HG03025 (cell line): ENCODE data around the gene HMX3.

Experiments
- ATAC-seq: cut with Tn5 transposase; IDR thresholded peaks from one replicate; pipeline ENCODE4 v1.9.1; 2021; ENCODE audit warnings: mild to moderate bottlenecking, moderate library complexity; ENCODE audit not compliant: unreplicated experiment, low FRiP score

HMX3 gene

GRCh38 chr10:123135415-123136141, at the start of gene HMX3:
Gene HMX3, plus strand, starts transcription at chr10:123135970. Its CDS starts 81 bp downstream, at chr10:123136051.
- ATAC-seq = no peak

DNA sequence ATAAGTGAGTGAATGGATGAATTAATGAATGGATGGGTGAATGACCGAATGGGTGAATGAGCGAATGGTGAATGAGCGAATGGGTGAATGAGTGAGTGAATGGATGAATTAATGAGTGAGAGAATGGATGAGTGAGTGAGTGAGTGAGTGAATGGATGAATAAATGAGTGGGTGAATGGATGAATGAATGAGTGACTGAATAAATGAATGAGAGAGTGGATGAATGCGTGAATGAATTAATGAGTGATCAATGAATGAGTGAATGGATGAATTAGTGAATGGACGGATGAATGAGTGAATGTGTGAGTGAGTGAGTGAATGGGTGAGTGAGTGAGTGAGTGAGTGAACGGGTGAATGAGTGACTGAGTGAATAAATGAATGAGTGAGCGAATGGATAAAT, 49.5 kb upstream of the HMX3 start:
- ATAC-seq = no peak

DNA sequence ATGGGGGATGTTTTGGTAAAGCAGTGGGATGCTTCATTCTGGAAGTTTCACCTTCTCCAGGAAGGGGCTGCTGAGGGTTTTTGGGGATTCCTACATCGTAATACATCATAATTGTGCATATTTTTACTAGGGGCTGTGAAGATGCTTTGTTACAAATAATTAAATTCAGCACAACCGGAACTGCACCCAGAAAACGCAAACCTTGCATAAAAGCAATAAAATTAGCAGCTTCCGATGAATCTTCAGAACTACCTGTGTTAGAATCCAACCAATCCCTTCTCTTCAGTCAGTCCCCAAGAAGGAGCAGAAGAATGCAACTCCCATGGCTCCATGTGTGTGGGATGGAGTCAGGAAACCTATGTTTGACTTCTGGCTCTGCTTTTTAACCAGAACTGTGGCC, 48.4 kb upstream of the HMX3 start:
- ATAC-seq = no peak

- ATAC-seq = no peak
Observed at GRCh38 chr10:123087786-123088185, 48.0 kb upstream of the HMX3 start.

DNA sequence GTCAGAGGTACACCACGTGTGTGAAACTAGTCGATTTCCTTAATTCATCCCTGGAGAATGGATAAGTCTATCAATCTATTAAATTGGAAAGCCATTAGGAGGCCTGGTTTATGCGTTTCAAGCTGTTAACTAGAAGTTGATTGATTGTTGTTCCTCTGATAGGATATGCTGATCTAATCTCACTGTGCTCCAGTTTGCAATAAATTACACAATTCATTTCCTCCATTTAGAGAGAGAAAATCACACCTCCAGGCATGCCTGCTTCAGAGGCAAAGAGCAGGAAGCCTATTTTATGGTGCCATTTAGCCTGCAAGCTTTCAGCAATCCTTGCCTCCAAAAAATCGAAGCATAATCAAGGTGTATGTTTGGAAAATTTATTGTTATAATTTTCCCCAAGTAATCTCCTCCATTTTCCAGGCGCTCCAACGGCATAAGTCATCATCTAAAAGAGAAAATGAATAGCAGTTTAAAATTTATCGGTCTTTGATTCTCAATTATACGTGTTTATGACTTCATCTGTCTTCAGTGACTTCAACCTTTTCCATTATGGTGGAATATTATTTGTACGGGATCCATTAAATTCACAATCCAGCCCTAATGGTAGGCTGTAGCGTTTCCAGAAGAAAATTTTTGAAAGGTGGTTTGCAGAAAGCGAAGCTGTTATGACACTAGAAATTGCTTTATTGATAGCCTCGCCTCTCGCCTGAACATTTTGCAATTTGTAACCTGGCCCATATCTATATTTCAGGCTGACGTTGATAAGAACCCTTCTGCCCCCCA, 42.9 kb upstream of the HMX3 start:
- ATAC-seq = no peak

DNA sequence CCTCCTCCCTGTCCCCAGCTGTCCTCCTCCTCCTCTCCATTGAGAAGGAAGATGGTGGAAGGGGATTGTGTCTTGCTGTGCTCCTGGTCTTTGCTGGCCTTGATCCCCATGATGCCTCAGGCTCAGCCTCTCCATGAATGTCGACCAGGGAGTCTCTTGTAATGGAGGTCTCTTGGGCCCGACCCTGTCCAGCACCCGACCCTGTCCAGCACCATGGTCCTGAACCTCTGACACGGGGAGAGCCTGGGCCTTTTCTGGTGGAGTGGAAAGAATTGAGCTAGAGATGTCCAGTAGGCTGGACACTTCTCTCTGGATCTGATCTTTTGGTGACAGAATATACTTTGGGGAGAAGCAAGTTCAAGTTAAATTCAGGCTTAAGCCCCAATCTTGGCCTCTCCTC, 42.3 kb upstream of the HMX3 start:
- no peak for ATAC-seq

DNA sequence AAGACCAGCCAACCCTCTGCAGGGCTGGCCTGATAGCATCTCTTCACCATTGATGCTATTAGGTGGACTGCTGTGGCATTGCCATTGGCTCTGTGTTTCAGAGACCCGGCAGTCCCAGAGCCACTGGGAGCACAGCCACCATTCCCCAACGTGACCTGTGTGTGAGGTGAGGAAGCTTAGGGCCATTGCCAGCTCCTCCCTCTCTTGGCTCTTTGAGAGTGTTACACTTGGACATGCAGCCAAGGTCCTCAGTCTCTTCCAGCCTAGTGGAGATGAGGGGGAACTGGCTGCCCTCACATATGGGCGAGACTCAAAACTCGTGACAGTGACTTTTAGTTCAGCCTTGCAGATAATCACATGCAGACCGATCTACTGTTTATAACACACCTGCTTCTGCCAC, 39.3 kb upstream of the HMX3 start:
- no peak for ATAC-seq

DNA sequence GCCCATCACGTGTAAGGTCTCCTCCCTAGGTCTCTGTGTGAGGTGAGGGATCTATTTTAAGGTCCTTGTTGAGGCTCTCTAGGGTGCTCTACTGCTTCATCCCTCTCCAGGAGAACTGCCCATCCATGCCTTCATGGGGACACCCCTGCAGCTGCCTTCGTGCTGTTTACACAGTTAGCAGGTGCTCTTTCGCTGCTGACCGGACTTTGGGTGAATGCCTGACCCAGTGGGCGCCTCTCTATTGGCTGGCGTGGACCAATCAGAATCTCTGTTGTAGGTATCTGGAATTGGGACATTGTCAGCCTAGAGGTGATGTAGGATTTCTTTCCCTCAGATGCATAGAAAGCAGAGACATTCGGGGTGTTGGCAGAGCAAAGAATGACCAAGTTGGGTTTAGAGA, 38.7 kb upstream of the HMX3 start:
- no peak for ATAC-seq

DNA sequence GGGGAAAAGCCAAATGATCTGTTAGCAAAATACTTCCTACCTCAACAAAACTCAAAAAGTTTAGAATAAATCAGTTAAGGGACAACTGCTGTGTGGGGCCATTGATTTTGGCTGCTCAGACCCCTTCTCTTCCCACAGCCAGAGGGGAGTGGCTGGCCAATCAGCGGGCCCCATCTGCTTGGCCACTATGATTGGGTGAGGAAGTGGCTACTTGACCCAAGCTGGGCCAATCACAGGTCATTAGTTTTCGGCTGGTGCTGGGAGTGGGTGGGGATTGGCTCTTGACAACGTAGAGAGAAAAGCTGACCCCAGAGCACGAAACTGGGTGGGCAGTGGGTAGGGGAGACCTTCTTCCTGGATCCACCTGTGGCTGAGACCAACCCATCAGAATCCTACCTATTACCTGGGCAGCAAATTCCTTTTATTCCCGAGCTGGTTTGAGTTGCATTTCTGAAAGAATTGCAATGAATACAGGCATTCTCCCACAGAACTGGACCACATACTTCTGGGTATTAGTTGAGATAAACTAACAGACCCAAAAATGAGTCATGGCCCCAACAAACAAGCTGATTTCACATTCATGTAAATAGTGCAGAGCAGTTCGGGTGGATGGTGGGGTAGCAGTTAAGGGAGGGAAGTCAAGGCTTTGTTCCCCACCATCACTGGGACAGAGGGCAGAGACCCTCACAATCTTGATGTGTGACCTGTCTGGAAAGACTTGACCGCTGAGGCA, 35.6 kb upstream of the HMX3 start:
- ATAC-seq = no peak

DNA sequence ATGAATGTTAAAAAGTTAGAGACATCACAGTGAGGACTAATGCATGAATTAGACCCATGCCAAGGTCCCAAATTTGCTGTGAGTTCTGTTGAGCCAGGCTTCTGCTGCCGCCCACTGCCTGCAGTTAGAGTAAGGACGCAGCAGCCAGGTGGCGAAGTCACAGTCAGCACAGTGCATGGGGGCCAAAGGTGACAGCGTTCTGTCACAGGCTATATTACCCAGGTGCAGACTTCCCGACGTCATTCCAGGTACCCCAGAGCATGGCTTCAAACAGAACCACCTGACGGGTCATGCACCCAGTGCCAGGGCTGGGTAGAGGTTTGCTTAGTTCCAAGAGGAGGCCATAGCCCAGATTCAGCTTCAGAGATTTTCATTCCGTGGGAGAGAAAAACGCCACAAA, 33.9 kb upstream of the HMX3 start:
- no peak for ATAC-seq

DNA sequence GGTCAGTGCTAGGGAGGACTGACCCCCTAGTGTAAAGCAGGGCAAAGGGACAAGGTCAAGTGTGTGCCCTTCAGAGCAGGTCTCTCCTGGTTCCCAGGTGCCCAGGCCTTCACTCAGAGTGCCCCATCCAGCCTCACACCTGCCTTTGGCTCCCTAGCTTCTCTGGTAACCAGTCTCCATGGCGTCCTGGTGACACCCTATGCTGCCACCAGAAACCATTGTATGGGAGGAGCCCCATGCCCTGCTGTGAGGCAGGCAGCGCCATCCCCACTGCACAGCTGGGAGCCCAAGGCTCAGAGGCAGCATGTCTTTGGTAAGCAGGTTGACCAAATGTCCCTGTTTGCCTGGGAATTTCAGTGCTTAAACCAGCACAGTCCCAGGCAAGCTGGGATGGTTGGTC, 33.1 kb upstream of the HMX3 start:
- ATAC-seq = no peak

- ATAC-seq = no peak
Observed at GRCh38 chr10:123103944-123104343, 31.8 kb upstream of the HMX3 start.

DNA sequence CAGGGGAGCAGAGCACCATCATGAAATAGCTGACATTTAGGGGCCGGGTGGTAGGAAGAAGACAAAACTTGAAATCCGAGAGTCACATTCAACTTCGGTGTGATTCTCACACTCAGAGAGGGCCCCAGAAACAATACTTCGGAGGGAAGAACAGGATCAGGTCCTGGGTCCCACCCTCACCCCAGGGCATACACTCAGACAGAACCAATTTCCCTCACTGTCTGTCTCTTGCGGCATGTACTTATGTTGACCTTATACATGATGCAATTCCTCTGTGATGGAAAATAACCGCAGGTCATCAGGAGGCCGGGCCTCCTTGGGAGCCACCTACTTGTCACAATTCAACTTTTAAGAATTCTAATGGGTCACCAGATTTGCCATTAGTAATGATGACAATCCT, 26.3 kb upstream of the HMX3 start:
- no peak for ATAC-seq

- no peak for ATAC-seq
Observed at GRCh38 chr10:123117644-123118417, 17.9 kb upstream of the HMX3 start.

- ATAC-seq = no peak
Observed at GRCh38 chr10:123119081-123119480, 16.7 kb upstream of the HMX3 start.

DNA sequence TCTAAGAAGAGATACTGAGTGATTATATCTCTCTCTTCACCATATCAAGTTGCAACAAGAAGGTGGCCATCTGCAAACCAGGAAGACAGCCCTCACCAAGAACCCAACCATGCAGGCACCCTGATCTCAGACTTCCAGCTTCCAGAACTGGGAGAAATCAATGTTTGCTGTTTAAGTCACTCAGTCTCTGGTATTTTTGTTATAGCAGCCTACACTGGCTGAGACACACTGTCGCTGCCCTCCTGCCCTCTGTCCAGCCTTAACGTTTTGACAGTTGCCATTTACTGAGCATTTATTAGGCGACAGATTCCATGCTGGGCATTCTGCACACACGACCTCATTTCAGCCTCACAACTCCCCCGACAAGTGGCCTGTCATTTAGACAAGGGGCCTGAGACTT, 9.5 kb upstream of the HMX3 start:
- ATAC-seq = no peak

GRCh38 chr10:123129618-123130271, 6.0 kb upstream of the HMX3 start:
- no peak for ATAC-seq

GRCh38 chr10:123132576-123133477, 2.9 kb upstream of the HMX3 start:
- no peak for ATAC-seq
